HepG2 (cell line): ENCODE results near the gene LHFPL6.

Experiments used
- ARNT2 ChIP-seq: sonication (generic); formaldehyde crosslinking; IDR thresholded peaks from 2 replicates; pipeline ENCODE4 v1.8.0; 2022; ENCODE audit warnings: mild to moderate bottlenecking, low read depth, missing genetic modification reagents, moderate library complexity
- CTCF ChIP-seq: sonication (generic); formaldehyde crosslinking; IDR thresholded peaks from 2 replicates; pipeline ENCODE4 v1.5.0; 2020; ENCODE audit warnings: mild to moderate bottlenecking, missing genetic modification reagents, moderate library complexity
- FOXO4 ChIP-seq: sonication (generic); formaldehyde crosslinking; conservative IDR thresholded peaks from 2 replicates; pipeline ENCODE4 v1.8.1; 2023; ENCODE audit warnings: missing genetic modification reagents
- ISX ChIP-seq: sonication (generic); formaldehyde crosslinking; conservative IDR thresholded peaks from 2 replicates; pipeline ENCODE4 v1.5.0; 2020; ENCODE audit warnings: missing genetic modification reagents
- MED13 ChIP-seq: sonication (generic); formaldehyde crosslinking; IDR thresholded peaks from 2 replicates; pipeline ENCODE4 v1.5.0; 2020; ENCODE audit warnings: missing genetic modification reagents
- NFIC ChIP-seq: IDR thresholded peaks from 2 replicates; pipeline ENCODE4 v1.6.1; 2012; ENCODE audit warnings: mild to moderate bottlenecking, low read length, inconsistent platforms
- RAD51 ChIP-seq: fragments of 450-650 bp; IDR thresholded peaks from 2 replicates; pipeline ENCODE4 v1.6.1; 2016; ENCODE audit warnings: borderline replicate concordance
- ZNF660 ChIP-seq: sonication (generic); formaldehyde crosslinking; IDR thresholded peaks from 2 replicates; pipeline ENCODE4 v1.5.1; 2020; ENCODE audit warnings: mild to moderate bottlenecking, low read depth, missing genetic modification reagents, borderline replicate concordance
- TF ChIP-seq, protein P1 (sequence below): sonication (generic); formaldehyde crosslinking; IDR thresholded peaks from 2 replicates; pipeline ENCODE4 v1.4.0; 2020; ENCODE audit warnings: missing genetic modification reagents

DNA sequence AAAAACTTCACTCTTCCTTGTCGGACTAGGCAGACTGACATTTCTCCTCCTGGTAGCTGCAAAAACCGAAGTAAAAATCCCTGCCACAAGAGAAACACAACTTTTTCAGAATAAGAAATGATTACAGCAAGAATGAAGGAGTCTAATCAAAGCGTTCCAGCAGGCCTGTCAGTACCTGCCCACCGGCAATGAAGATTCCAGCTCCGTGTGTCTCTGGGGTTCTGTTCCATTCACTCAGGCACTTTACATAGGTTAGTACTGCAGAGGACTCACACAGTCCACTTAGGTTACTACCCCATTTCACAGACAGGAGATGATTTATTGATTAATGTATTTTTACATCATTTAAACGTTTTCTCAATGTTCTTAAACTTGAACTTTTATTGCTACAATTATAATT, 289.3 kb downstream of the LHFPL6 start:
- TF ChIP-seq CTCF (CRISPR knock-in tag) (no peak), NFIC (no peak), ARNT2 (no peak), FOXO4 (CRISPR knock-in tag) (no peak), ZNF660 (CRISPR knock-in tag) (no peak), RAD51 (no peak), ISX (CRISPR knock-in tag) (no peak), MED13 (CRISPR knock-in tag) (no peak)
- TF ChIP-seq, protein P1, sequence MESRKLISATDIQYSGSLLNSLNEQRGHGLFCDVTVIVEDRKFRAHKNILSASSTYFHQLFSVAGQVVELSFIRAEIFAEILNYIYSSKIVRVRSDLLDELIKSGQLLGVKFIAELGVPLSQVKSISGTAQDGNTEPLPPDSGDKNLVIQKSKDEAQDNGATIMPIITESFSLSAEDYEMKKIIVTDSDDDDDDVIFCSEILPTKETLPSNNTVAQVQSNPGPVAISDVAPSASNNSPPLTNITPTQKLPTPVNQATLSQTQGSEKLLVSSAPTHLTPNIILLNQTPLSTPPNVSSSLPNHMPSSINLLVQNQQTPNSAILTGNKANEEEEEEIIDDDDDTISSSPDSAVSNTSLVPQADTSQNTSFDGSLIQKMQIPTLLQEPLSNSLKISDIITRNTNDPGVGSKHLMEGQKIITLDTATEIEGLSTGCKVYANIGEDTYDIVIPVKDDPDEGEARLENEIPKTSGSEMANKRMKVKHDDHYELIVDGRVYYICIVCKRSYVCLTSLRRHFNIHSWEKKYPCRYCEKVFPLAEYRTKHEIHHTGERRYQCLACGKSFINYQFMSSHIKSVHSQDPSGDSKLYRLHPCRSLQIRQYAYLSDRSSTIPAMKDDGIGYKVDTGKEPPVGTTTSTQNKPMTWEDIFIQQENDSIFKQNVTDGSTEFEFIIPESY (CRISPR knock-in tag): no peak
